Right lobe of liver (tissue), 4 donors: ENCODE data around the gene ATXN1.

Experiments
- CTCF ChIP-seq, 4 donors: fragments of 200-600 bp in 3 of 4; fragments of 450-650 bp in 1 of 4; IDR thresholded peaks; one replicate each; pipeline versions ENCODE4 v1.5.1 to v1.8.0; 2016 to 2022; ENCODE audit warnings: antibody characterized with exemption in 4 of 4, mild to moderate bottlenecking in 2 of 4
- POLR2A ChIP-seq: fragments of 450-650 bp; IDR thresholded peaks from one replicate; pipeline ENCODE4 v1.6.1; 2017; ENCODE audit warnings: antibody characterized with exemption, mild to moderate bottlenecking
- donor health status: DM: no; HTN: no; CAD: no.
- donor health status: DM: no; HTN: no; CAD: no.
- donor health status: DM: no; HTN: yes; CAD: no.

DNA sequence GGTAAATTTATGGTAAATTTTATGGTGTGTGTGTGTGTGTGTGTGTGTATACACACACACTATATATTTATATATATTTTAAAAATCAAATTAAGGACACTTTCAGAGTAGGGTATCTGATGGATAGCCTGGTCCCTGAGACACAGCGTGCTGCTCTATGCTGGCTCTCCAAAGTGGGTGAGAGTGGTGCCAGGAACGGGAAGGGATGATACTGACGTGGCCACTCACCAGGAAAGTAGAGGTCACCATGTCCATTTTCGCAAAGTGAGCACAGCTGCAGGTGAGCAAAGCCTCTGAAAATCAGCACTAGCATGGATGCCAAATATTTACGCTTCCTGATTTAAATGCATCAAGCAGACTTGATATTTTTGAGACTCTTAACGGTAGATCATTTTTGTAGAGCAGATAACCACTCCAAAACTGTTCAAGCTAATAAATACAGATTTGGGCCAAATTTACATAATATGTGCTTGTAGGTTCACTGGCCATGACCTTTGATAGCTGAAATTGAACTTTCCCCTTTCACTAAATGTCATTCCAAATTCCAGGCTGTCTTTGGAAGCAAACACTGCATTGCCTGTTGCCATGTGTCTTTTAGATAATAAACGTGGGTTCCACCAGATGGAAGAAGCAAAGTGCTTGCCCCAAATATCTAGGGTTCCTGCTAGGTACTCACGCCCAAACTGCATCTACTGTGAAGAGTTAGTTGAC is 116.6 kb downstream of the ATXN1 start:
- TF ChIP-seq POLR2A (no peak), CTCF (IDR thresholded peaks at IDR 0.05) (no peak)
